Smooth muscle cell (in vitro differentiated cells): ENCODE results near the gene TBK1. TPM values are rescaled to one million over a fixed set of nuclear protein-coding genes. Genes with fewer than 3 reads are reported as not detected.

Experiments used
- DNase-seq: peaks from one replicate; lab custom pipeline; 2025; ENCODE audit not compliant: unreplicated experiment; lab: John Stamatoyannopoulos, UW
- H2AFZ ChIP-seq: fragments of 200-600 bp; sonication (generic); 2 replicates; pipeline ENCODE4 v1.6.0; 2016; ENCODE audit warnings: antibody characterized with exemption, low read depth, mild to moderate bottlenecking
- H3F3A ChIP-seq: fragments of 200-600 bp; sonication (generic); 2 replicates; pipeline ENCODE4 v1.6.0; 2017; ENCODE audit warnings: antibody characterized with exemption, low read depth
- H3K27ac ChIP-seq: fragments of 200-600 bp; sonication (generic); 2 replicates; pipeline ENCODE4 v1.5.1; 2016; ENCODE audit warnings: low read depth, mild to moderate bottlenecking
- H3K27me3 ChIP-seq: fragments of 200-600 bp; sonication (generic); 2 replicates; pipeline ENCODE4 v1.6.1; 2016; ENCODE audit warnings: low read depth, mild to moderate bottlenecking
- H3K36me3 ChIP-seq: fragments of 200-600 bp; sonication (generic); 2 replicates; pipeline ENCODE4 v1.5.1; 2016; ENCODE audit warnings: low read depth
- H3K4me1 ChIP-seq: fragments of 200-600 bp; sonication (generic); 2 replicates; pipeline ENCODE4 v1.5.1; 2016; ENCODE audit warnings: low read depth
- H3K4me2 ChIP-seq: fragments of 200-600 bp; sonication (generic); 2 replicates; pipeline ENCODE4 v1.6.0; 2016; ENCODE audit warnings: mild to moderate bottlenecking
- H3K4me3 ChIP-seq: fragments of 200-600 bp; sonication (generic); 2 replicates; pipeline ENCODE4 v1.5.1; 2016; ENCODE audit warnings: mild to moderate bottlenecking
- H3K79me2 ChIP-seq: fragments of 200-600 bp; sonication (generic); 2 replicates; pipeline ENCODE4 v1.6.0; 2016; ENCODE audit warnings: low read depth, mild to moderate bottlenecking
- H3K9ac ChIP-seq: fragments of 200-600 bp; sonication (generic); 2 replicates; pipeline ENCODE4 v1.6.0; 2016; ENCODE audit warnings: low read depth
- H3K9me3 ChIP-seq: fragments of 200-600 bp; sonication (generic); replicated peaks from 2 replicates; pipeline ENCODE4 v1.5.1; 2016; ENCODE audit warnings: low read depth
- H4K20me1 ChIP-seq: fragments of 200-600 bp; sonication (generic); 2 replicates; pipeline ENCODE4 v1.6.0; 2016; ENCODE audit warnings: low read depth
- WGBS: methylation state at CpG from one replicate; pipeline ENCODE4 v1.1.7; 2016; ENCODE audit warnings: low lambda C conversion rate; 5-methylcytosine and 5-hydroxymethylcytosine counted together
- polyA plus RNA-seq: library from polyadenylated mRNA; unstranded; fragments of >200 nt; fragmentation: Nextera tagmentation; extraction: Ambion mirVana; gene quantifications from 2 replicates; pipeline ENCODE4 v1.2.1, GENCODE V29; 2016
- total RNA-seq: library from RNA; depleted of rRNA; stranded (reverse); fragments of >200 nt; gene quantifications from 2 replicates; pipeline ENCODE4 v1.2.3, GENCODE V29; 2014
- TF ChIP-seq, protein P1 (sequence below): fragments of 200-600 bp; sonication (generic); IDR thresholded peaks from 2 replicates; pipeline ENCODE4 v1.5.1; 2017; ENCODE audit warnings: borderline replicate concordance, mild to moderate bottlenecking, antibody characterized with exemption; ENCODE audit not compliant: insufficient read depth, poor library complexity, severe bottlenecking

Gene TBK1
- total and polyA plus RNA-seq, 2 experiments from 2014 or later, result 16.8 to 28.9 TPM

DNA sequence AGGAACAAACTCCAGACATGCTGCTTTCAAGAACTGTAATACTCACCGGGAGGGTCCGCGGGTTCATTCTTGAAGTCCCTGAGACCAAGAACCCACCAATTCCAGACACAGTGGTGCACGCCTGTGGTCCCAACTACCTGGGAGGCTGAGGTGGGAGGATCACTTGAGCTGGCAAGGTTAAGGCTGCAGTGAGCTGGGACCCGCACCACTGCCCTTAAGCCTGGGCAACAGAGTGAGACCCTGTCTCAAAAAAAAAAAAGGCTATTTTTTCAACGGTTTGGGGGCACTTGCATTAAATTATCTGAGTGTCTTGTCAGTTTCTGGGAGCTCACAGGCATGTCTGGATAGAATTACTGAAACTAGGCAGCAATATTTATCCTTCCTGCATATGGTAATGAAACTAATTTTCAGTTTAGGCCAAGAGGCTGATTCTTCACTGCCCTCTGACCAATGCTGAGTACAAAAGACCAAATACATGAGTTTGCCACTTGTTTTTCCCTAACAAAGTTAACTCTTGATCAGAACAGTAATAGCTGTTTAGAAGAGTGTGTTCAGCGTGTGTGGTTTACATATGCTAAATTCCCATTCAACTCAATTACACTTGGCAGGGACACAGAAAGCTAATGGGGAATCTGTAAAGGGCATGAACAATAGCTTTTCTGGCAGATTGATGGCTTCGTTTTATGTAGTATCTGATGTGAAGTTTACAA lies 92.6 kb downstream of the TBK1 start:
- no peak overlapping the region for H3K9ac ChIP-seq
- DNase-seq, result no peak
- no peaks in the 10 kb centered on the region for H3K36me3 ChIP-seq
- no peak overlapping the region for H3K4me2 ChIP-seq
- no peak overlapping the region for H2AFZ ChIP-seq
- no peaks in the 10 kb centered on the region for H3K79me2 ChIP-seq
- WGBS, result 92% methylated on average over 8 of the region's 8 CpGs
- H3K9me3 ChIP-seq, result no peaks in the 10 kb centered on the region
- H3K27me3 ChIP-seq, result no peaks in the 10 kb centered on the region
- no peaks in the 10 kb centered on the region for H3F3A ChIP-seq
- no peaks in the 10 kb centered on the region for H3K4me1 ChIP-seq
- TF ChIP-seq, protein P1, sequence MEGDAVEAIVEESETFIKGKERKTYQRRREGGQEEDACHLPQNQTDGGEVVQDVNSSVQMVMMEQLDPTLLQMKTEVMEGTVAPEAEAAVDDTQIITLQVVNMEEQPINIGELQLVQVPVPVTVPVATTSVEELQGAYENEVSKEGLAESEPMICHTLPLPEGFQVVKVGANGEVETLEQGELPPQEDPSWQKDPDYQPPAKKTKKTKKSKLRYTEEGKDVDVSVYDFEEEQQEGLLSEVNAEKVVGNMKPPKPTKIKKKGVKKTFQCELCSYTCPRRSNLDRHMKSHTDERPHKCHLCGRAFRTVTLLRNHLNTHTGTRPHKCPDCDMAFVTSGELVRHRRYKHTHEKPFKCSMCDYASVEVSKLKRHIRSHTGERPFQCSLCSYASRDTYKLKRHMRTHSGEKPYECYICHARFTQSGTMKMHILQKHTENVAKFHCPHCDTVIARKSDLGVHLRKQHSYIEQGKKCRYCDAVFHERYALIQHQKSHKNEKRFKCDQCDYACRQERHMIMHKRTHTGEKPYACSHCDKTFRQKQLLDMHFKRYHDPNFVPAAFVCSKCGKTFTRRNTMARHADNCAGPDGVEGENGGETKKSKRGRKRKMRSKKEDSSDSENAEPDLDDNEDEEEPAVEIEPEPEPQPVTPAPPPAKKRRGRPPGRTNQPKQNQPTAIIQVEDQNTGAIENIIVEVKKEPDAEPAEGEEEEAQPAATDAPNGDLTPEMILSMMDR, result no peak
- no peak overlapping the region for H3K27ac ChIP-seq
- no peak overlapping the region for H3K4me3 ChIP-seq
- no peaks in the 10 kb centered on the region for H4K20me1 ChIP-seq

DNA sequence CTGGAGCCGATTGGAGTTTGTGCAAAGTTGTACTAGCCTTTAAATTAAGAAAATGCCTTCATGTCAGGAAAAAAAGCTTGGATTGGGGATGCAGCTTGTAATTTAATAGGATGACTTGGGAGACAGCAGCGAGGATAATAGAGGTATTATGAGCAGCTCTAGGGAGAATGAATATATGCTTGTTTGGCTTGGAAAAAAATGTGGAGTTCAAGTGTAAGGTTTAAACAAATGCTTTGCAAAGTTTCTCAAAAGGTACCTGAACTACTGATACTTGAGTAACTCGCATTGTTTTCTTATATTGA lies 93.1 kb downstream of the TBK1 start:
- DNase-seq, result no peak
- WGBS, result 72% methylated on average over 3 of the region's 3 CpGs
- H3K27ac ChIP-seq, result no peak overlapping the region

DNA sequence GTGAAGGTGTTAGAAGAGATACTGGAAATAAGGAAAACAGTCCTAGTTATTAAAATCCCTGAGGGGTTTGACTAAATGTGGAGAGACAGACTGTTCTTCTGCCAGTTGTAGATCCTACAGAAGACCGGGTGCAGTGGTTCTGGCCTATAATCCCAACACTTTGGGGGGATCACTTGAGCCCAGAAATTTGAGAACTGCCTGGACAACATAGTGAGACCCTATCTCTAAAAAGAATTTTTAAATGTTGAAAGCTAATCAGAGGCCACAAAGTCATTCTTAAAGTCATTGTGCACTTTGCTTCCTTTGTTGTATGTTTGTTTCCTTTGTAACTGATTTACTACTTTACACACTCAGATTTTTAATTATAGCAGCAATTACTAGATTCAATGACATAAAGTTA lies 97.2 kb downstream of the TBK1 start:
- Histone ChIP-seq H3F3A (no peaks in the 10 kb centered on the region), H4K20me1 (no peaks in the 10 kb centered on the region), H3K79me2 (no peaks in the 10 kb centered on the region), H3K4me2 (no peak overlapping the region), H3K27me3 (no peaks in the 10 kb centered on the region), H2AFZ (no peak overlapping the region), H3K4me1 (no peaks in the 10 kb centered on the region), H3K36me3 (no peaks in the 10 kb centered on the region), H3K9ac (no peak overlapping the region), H3K27ac (no peak overlapping the region), H3K4me3 (no peak overlapping the region), H3K9me3 (no peaks in the 10 kb centered on the region)
- DNase-seq, result no peak
- TF ChIP-seq, protein P1, result no peak
- WGBS, result 76% methylated on average over 1 of the region's 1 CpG

More for the DNA sequence above, 93.1 kb downstream of the TBK1 start:
- TF ChIP-seq, protein P1, result no peak
- Histone ChIP-seq H3K4me1 (no peaks in the 10 kb centered on the region), H4K20me1 (no peaks in the 10 kb centered on the region), H3K79me2 (no peaks in the 10 kb centered on the region), H3K36me3 (no peaks in the 10 kb centered on the region), H3K4me2 (no peak overlapping the region), H3K9me3 (no peaks in the 10 kb centered on the region), H3K27me3 (no peaks in the 10 kb centered on the region), H3K4me3 (no peak overlapping the region), H2AFZ (no peak overlapping the region), H3F3A (no peaks in the 10 kb centered on the region), H3K9ac (no peak overlapping the region)

DNA sequence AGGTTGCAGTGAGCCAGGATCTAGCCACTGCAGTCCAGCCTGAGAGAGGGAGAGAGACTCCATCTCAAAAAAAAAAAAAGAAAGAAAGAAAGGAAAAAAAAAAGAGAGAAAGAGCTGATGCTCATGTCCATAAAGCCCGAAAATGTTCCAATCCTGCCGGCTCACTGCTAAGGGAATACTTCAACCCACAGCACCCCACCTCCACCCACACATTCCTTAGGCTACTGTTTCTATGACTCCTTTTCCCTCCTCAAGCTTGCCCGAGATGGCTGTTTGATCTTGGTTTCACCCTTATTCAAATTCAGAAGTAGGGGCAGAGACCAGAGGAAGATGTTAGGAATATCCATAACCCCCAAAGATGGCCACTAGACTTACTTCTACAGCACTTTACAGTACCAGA lies 98.8 kb downstream of the TBK1 start:
- Histone ChIP-seq H3K9ac (no peak overlapping the region), H2AFZ (no peak overlapping the region), H3K27me3 (no peaks in the 10 kb centered on the region), H3K79me2 (no peaks in the 10 kb centered on the region), H3K4me2 (no peak overlapping the region), H4K20me1 (no peaks in the 10 kb centered on the region), H3K4me1 (no peaks in the 10 kb centered on the region), H3K36me3 (no peaks in the 10 kb centered on the region), H3K4me3 (no peak overlapping the region), H3K27ac (no peak overlapping the region), H3F3A (no peaks in the 10 kb centered on the region), H3K9me3 (no peaks in the 10 kb centered on the region)
- TF ChIP-seq, protein P1, result no peak
- DNase-seq, result no peak
- WGBS, result 72% methylated on average over 3 of the region's 3 CpGs
